Measurements from ENCODE around the gene KCNMB2. TPM values are rescaled to one million over a fixed set of nuclear protein-coding genes. Genes with fewer than 3 reads are reported as not detected.

Gene KCNMB2
- polyA plus RNA-seq, 1 of the 3 experiments (the other 2 are of a cell fraction) = not detected

GRCh38 chr3:178703268-178703975, 167.2 kb downstream of the KCNMB2 start:
- Histone ChIP-seq H3F3A (replicated peaks; ENCODE audit: insufficient read depth) (no peaks in the 10 kb centered on the region), H3K9me2 (no peaks in the 10 kb centered on the region), H3K4me1 (ENCODE audit: control insufficient read depth in 1 of 2, insufficient read depth in 2 of 2, low read depth in 1 of 2, low read length in 1 of 2) (no peaks in the 10 kb centered on the region), H3K79me2 (ENCODE audit: insufficient read depth) (no peaks in the 10 kb centered on the region), H3K4me3 (ENCODE audit: low read depth in 2 of 2, low read length in 1 of 2) (no peak overlapping the region), H3K9me3 (no peaks in the 10 kb centered on the region), H3K27me3 (ENCODE audit: insufficient read depth) (no peaks in the 10 kb centered on the region), H4K20me1 (ENCODE audit: insufficient read depth) (no peaks in the 10 kb centered on the region), H3K27ac (ENCODE audit: low read depth in 2 of 2, low read length in 1 of 2) (no peak overlapping the region), H3K36me3 (replicated peaks in 1 of 2; ENCODE audit: control insufficient read depth in 1 of 2, insufficient read depth in 2 of 2, low read length in 1 of 2) (no peaks in the 10 kb centered on the region), H3K9ac (no peak overlapping the region), H3K4me2 (no peak overlapping the region), H2AFZ (ENCODE audit: low read depth) (no peak overlapping the region)
- TF ChIP-seq RAD21 (IDR thresholded peaks at IDR 0.05; ENCODE audit: low read length) (no peak), GABPA (IDR thresholded peaks at IDR 0.05; ENCODE audit: low read depth) (no peak), ELF1 (IDR thresholded peaks at IDR 0.05) (no peak), NFIC (IDR thresholded peaks at IDR 0.05; ENCODE audit: borderline replicate concordance) (no peak), RCOR1 (IDR thresholded peaks at IDR 0.05; ENCODE audit: low read length) (no peak), MXI1 (IDR thresholded peaks at IDR 0.05; ENCODE audit: low read depth, low read length) (no peak), TAF1 (IDR thresholded peaks at IDR 0.05; ENCODE audit: borderline replicate concordance, low read depth, low read length) (no peak), SMC3 (IDR thresholded peaks at IDR 0.05; ENCODE audit: low read depth, low read length) (no peak), CHD2 (IDR thresholded peaks at IDR 0.05; ENCODE audit: low read length, partially characterized antibody) (no peak), EZH2phosphoT487 (IDR thresholded peaks at IDR 0.05; ENCODE audit: borderline replicate concordance, low read depth) (no peak), YY1 (IDR thresholded peaks at IDR 0.05; ENCODE audit: low read depth) (no peak), JUND (IDR thresholded peaks at IDR 0.05) (no peak), MAX (IDR thresholded peaks at IDR 0.05; ENCODE audit: low read depth) (no peak), IRF3 (IDR thresholded peaks at IDR 0.05; ENCODE audit: low read depth, low read length) (no peak), GATA2 (CRISPR knock-in tag; IDR thresholded peaks at IDR 0.05) (no peak), POLR2AphosphoS5 (IDR thresholded peaks at IDR 0.05; ENCODE audit: low read depth, low read length) (no peak), USF2 (IDR thresholded peaks at IDR 0.05; ENCODE audit: borderline replicate concordance, low read depth, low read length) (no peak), FOXJ3 (CRISPR knock-in tag; IDR thresholded peaks at IDR 0.05) (no peak), RFX5 (IDR thresholded peaks at IDR 0.05; ENCODE audit: low read length) (no peak)
- no peak for DNase-seq
- ChIA-PET POLR2A (no interaction called here), CTCF (no interaction called here)
- 6% methylated on average over 1 of the region's 1 CpG for WGBS (ENCODE audit: low lambda C conversion rate)

Measured in SK-N-SH (cell line).